ENCODE data around the gene CASP9.

Gene CASP9

DNA sequence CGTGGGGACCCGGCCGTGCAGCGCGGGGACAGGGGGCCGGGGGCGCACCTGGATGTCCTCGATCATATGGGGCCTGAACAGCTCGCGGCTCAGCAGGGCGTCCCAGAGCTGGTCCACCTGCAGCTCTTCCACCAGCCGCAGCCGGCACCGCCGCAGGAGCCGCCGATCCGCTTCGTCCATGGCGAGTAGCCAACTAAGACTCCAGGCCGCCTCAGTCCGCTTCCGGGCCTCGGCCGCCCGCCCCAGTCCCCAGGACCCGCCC lies at the start of gene CASP9:
Gene CASP9 (minus strand): TSS at position 195 of the 262 bp plus-strand sequence. CDS start 15 bp downstream, at position 180.
- no peak for DNase-seq

DNA sequence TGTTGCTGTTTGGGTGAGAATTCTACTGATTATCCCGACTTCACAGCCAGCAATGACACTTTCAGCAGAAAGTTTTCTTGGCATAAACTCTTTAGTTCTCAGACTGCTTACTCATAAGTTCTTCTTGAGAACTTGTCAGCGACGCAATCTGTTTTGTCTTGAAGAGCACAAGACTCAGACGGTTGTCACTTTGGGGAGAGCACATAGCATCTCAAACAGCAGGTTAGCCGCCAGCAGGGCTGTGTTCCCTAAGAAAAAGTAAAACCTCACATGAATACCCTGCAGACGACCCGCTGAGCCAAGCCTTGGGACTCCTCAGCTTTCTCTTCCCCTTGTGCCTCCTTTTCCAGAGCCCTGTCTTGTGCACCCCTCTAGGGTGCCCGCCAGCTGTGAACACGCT lies 49.5 kb upstream of the CASP9 start:
- no peak for DNase-seq

GRCh38 chr1:15571266-15571665 lies 47.3 kb upstream of the CASP9 start:
- no peak for DNase-seq

DNA sequence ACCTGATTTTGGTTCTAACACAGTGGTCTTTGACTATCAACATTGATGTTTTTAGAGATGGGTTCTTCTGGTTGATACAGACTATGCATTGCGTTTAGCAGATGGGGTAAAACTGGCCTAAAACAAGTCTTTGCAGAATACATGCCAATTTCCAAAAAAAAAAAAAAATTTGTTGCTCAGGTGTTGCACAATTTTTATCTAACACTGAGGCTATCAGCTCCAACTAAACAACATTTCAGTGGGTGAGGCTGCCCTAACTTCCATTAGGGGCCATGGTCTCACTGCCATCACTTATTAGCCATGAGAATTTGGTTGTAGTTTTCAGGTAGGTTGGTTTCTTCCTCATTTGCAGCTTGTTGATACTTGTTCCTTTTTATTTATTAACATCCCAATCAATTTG lies 46.8 kb upstream of the CASP9 start:
- DNase-seq = no peak

DNA sequence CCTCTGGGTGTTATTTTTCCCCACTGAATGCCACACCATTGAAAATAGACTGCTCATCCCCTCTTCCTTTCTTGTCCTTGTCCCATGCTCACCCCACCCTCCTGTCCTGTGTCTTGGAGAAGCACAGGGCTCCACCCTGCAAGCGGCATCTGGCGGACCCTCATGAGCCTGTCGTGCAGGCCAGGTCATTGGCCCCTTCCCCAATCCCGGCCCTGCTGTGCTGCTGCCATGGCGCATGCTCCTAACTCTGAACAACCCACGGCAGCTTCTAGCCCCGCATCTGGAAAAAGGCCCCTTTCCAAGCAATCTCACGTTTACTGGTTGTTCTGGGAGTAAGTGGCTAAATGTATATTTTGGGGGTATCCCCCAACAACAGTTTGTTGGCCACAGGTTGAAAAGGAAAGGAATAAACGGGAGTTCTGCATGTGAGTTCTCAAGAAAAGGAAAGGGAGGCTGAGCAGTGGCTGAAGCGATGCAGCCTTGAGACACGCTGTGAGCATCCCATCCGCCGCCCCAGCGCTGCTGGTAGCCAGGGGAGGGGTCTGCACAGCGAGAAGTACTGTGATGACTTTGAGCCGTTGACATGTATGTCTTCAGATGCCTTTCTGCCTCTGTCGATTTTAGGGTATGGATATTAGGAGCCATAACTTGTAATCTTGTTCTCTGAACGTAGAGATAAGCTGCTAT lies 44.5 kb upstream of the CASP9 start:
- DNase-seq = no peak

GRCh38 chr1:15559189-15559810 lies 35.3 kb upstream of the CASP9 start:
- no peak for DNase-seq

DNA sequence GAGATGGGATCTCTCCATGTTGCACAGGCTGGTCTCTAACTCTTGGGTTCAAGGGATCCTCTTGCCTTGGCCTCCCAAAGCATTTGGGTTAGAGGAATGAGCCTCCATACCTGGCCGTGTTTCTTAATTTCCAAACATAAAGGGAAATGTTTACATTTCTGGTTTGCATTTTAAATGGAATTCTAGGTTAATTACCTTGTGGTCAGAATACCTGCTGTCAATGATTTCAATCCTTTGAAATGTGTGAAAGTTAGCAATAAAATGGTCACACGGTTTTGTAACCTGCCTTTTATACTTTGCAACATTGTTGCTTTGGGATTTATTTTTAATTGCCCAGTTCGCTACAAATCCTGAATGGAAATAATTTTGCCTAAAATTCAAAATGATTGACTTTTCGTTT lies 34.5 kb upstream of the CASP9 start:
- DNase-seq = no peak

DNA sequence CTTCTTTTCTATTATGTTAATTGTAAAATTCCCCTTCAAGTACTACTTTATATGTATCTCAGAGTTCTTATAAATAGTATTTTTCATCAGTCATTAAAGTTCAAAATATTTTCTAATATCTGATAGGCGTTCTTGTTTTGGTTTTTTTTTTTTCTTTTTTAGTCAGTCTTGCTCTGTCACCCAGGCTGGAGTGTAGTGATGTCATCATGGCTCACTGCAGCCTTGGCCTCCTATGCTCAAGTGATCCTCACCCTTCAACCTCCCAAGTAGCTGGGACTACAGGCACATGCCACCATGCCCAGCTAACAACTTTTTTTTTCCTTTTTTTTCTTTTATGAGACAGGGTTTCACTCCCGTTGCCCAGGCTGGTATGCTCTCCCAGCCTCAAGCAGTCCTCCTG lies 33.6 kb upstream of the CASP9 start:
- no peak for DNase-seq

GRCh38 chr1:15557008-15557407 lies 33.0 kb upstream of the CASP9 start:
- DNase-seq = no peak

- no peak for DNase-seq
These were observed 26.6 kb upstream of the CASP9 start for GRCh38 chr1:15550573-15550972.

DNA sequence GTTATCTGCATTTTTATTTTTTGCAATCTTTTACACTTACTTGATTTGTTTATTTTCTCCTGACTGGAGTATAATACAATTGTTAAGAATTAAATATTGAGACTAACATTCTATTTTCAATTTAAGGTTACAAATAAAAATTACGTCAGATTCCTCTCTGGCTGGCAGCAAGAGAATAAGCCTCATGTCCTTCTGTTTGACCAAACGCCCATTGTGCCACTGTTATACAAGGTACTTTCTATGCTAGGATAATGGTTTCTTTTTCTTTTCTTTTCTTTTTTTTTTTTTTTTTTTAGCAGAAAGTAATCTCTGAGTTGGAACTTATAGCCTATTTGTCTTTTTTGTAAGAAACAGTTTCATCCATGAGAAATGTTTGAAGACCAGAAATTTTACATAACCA lies 22.6 kb upstream of the CASP9 start:
- DNase-seq = no peak

DNA sequence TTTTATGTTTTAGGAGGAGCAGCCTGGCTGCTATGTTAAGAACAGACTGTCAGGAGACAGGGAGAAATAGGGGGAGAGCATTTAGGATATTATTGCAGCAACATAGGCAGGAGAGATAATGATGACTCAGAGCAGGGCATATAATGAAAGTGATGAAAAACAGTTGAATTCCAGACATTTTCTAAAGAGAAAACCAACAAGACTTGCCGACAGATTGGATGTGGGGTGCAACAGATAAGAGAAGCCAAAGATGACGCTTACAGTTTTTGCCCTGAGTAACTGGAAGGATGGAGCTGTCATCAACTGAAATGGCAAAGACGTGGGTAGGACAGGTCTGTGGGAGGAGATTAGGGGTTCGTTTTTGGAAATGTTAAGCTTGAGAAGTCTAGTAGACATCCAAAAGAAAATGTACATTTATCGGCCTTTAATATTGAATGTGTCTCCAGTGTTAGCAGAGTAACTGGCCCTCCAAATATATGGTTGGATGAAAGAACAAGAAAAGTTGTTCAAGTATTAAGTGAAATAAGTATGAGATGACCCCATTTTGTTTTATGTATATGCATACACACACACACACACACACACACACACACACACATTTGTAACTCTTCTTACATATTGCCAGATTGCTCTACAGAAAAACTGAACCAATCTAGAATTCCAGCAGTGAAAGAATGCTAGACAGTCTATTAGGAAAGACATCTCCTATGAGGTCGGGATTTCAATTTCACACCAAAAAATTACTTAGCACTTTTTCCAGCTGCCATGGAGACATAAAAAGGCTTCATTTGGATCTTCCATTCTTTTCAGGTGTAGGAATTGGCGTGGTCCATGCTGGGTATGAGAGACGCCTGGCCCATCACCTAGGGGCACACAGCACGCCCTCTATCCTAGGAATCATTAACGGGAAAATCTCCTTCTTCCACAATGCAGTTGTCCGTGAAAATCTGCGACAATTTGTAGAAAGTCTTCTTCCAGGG lies 19.9 kb upstream of the CASP9 start:
- DNase-seq = peak; percentile 78

DNA sequence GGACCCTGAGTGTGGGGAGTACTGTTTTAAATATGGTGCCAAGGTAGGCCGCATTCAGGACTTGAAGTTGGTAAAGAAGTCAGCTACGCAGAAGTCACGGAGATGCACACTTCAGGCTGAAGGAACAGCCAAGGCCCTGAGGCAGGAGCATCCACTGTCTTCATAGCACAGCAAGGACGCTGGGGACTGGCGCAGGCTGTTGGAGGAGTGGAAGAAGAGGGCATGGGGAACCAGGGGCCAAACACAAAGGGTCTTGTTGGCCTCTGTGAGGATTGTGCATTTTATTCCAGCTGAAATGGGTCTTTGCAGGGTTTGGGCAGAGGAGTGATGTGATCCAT lies 19.2 kb upstream of the CASP9 start:
- DNase-seq = no peak

DNA sequence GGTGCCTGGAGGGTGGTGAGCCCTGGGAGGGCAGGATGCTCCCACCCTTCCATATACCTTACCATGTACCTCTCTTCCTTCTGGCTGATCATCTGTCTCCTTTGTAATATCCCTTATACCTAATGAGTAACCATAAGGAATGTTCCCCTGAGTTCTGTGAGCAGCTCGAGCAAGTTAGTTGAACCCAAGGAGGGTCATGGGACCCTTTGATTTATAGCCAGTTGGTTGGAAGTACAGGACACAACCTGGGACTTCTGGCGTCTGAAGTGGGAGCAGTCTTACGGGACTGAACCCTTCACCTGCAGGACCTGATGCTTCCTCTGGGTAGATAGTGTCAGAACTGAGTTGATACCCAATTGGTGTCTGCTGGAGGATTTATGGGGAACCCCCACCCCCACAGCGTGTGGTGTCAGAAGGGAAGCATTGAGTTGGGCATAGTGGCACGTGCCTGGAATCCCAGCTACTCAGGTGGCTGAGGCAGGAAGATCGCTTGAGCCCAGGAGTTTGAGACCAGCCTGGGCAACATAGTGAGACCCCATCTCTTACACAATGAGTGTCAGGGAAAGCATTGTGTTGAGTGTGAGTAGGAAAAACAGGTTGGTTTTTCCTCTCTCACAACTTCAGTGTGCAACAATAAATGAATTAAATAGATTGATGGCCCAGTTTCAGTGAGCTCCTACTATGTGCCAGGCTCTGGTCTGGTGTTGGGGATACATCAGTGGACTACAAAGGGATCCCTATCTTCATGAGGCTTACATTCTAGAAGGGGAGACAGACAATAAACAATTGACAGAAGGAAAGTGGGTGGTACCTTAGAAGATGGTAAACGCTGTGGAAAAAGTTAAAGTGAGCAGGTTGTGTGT lies 18.6 kb upstream of the CASP9 start:
- no peak for DNase-seq

DNA sequence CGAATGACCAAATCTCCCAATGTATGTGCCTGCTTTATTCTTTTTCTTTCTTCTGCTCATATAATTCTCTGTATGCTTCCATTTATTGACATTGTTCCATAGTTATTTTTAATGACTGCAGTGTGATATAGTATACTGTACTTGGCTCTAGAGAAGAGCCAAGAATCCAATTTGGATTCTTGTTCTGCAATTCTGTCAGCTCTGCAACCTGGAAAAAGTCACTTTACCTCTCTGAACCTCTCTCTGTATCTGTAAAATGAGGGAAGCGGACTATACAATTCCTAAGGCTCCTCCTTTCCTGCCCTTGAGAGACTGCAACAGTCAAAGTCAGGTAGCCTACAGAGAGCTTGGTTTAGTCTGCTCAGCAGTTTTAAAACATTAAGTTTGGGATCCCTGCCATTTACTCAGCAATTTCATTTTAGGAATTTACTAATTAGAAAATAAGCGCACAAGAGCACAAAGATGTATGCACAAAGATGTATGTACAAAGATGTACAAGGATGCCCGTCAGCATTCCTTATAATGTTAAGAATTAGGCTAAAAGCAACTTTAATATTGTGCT lies 17.3 kb upstream of the CASP9 start:
- no peak for DNase-seq

DNA sequence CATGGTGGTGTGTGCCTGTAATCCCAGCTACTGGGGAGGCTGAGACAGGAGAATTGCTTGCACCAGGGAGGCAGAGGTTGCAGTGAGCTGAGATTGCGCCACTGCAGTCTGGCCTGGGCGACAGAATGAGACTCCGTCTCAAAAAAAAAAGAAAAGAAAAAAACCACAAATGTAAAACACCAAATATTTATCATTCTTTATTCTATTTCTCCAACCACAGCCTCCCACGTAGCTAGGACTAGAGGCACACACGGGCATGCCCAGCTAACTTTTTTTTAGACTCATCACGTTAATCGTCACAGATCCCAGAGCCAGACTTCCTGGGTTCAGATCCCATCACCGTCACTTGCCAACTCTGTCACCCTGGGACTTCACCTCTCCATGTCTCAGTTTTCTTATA lies 16.2 kb upstream of the CASP9 start:
- no peak for DNase-seq

DNA sequence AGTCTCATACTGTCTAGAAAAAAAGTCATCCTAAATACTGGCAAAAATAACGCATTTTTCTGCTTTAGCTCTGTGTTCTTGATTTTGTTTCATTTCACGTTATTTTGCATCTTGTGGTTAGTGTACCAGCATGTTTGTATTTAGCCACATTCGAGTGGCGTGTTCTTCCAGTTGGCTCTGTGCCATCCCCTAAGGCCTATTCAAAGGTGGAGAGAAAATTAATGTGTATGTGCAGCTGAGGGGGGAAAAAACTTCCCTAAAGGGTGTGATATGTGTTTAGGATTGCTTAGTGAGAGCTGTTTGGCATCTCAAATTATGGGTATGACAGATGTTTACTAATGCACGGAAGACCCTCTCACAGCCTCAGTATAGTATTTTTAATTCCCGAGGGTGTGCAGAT lies 14.8 kb upstream of the CASP9 start:
- no peak for DNase-seq

GRCh38 chr1:15531682-15532081 lies 7.7 kb upstream of the CASP9 start:
- peak; percentile 12 for DNase-seq

- DNase-seq = no peak
These were observed 7.0 kb upstream of the CASP9 start for GRCh38 chr1:15531003-15531402.

GRCh38 chr1:15526490-15527339 lies 2.7 kb upstream of the CASP9 start, which contains the start of gene DNAJC16:
Gene DNAJC16, plus strand, starts transcription at chr1:15526848. Its CDS starts 2,258 bp downstream, at chr1:15529106.
- peak; percentile 100 for DNase-seq

DNA sequence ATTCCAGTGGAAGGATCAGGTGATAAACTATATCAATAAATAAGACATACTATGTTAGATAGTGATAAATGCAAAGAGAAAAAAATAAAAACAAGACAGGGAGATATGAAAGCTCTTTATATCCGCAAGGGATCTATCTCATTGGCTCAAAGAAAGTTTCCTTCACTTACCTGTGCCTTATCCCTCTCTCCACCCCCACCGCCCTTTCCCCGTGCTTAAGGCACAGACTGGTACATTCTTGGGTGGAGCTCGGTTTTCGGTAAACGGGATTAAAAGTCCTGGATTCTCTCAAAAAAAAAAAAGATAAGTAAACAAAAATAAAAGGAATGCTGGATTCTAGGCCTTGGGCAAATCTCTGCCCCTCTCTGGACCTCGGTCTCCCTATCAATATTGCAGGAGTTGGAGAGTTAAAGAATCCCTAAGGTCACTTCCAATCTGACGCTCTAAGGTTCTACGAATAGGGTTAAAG lies 2.0 kb upstream of the CASP9 start:
- no peak for DNase-seq

Data from hematopoietic multipotent progenitor cell treated with erythropoietin and hydrocortisone succinate and interleukin-3 and kit ligand, for 6 days (in vitro differentiated cells).